ENCODE results near the gene OR6M1.

The OR6M1 gene

DNA sequence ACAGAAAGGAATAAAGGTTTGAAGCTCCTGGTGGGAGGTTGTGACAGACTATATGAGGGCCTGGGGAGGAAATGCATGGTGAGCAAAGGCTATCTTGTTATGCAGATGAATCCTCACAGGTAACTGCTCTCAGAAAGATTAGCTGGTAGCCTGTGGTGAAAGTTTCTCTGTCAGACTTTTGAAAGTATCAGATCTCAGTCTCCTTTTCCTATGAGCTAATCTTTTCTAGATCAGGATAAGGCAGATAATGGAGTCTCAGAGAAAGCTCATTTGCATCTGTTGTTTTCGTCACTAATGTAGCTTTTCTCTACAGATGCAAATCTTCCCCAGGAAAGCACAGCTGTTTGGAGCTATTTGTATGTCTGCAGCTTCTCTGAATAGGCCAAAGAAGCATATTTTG is 30.9 kb downstream of the OR6M1 start:
- Histone ChIP-seq H4K20me1 (ENCODE audit: insufficient read depth) (no peaks in the 10 kb centered on the region), H3K27ac (no peak overlapping the region), H3K36me3 (ENCODE audit: insufficient read depth) (no peaks in the 10 kb centered on the region), H3K79me2 (ENCODE audit: insufficient read depth, low read depth) (no peaks in the 10 kb centered on the region), H2AFZ (ENCODE audit: low read depth) (no peak overlapping the region), H3K4me1 (ENCODE audit: low read depth, poor library complexity, severe bottlenecking) (no peaks in the 10 kb centered on the region), H3K4me2 (no peak overlapping the region), H3K27me3 (ENCODE audit: insufficient read depth, low read depth) (no peaks in the 10 kb centered on the region), H3K4me3 (IDR thresholded peaks at IDR 0.05; ENCODE audit: insufficient read depth, low read depth, low read length) (no peak overlapping the region), H3K9ac (no peak overlapping the region)
- TF ChIP-seq, protein P1, sequence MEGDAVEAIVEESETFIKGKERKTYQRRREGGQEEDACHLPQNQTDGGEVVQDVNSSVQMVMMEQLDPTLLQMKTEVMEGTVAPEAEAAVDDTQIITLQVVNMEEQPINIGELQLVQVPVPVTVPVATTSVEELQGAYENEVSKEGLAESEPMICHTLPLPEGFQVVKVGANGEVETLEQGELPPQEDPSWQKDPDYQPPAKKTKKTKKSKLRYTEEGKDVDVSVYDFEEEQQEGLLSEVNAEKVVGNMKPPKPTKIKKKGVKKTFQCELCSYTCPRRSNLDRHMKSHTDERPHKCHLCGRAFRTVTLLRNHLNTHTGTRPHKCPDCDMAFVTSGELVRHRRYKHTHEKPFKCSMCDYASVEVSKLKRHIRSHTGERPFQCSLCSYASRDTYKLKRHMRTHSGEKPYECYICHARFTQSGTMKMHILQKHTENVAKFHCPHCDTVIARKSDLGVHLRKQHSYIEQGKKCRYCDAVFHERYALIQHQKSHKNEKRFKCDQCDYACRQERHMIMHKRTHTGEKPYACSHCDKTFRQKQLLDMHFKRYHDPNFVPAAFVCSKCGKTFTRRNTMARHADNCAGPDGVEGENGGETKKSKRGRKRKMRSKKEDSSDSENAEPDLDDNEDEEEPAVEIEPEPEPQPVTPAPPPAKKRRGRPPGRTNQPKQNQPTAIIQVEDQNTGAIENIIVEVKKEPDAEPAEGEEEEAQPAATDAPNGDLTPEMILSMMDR (conservative IDR thresholded peaks at IDR 0.05; ENCODE audit: low read depth, low read length): no peak

DNA sequence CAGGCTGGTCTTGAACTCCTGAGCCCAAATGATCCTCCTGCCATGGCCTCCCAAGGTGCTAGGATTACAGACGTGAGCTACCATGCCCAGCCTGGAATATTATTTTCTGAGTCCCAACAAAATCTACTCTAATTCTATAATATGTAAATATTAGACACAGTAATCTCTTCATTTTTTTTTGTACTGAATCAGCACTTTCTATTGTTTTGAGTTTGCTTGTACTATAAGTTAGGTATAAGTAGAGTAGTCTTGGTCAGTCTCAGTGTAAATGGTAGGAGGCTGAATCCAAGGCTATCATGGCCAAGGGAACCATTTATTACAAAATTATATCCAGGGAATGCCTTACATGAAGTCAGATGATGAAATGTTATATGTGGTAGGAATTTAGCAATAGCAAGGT is 32.2 kb downstream of the OR6M1 start:
- H3K4me1 ChIP-seq (ENCODE audit: low read depth, poor library complexity, severe bottlenecking): no peaks in the 10 kb centered on the region
- no peaks in the 10 kb centered on the region for H4K20me1 ChIP-seq (ENCODE audit: insufficient read depth)
- TF ChIP-seq, protein P1 (conservative IDR thresholded peaks at IDR 0.05; ENCODE audit: low read depth, low read length): no peak
- H3K27me3 ChIP-seq (ENCODE audit: insufficient read depth, low read depth): no peaks in the 10 kb centered on the region
- no peak overlapping the region for H3K4me2 ChIP-seq
- H2AFZ ChIP-seq (ENCODE audit: low read depth): no peak overlapping the region
- no peak overlapping the region for H3K9ac ChIP-seq
- H3K79me2 ChIP-seq (ENCODE audit: insufficient read depth, low read depth): no peaks in the 10 kb centered on the region
- H3K4me3 ChIP-seq (IDR thresholded peaks at IDR 0.05; ENCODE audit: insufficient read depth, low read depth, low read length): no peak overlapping the region
- no peaks in the 10 kb centered on the region for H3K36me3 ChIP-seq (ENCODE audit: insufficient read depth)
- no peak overlapping the region for H3K27ac ChIP-seq

DNA sequence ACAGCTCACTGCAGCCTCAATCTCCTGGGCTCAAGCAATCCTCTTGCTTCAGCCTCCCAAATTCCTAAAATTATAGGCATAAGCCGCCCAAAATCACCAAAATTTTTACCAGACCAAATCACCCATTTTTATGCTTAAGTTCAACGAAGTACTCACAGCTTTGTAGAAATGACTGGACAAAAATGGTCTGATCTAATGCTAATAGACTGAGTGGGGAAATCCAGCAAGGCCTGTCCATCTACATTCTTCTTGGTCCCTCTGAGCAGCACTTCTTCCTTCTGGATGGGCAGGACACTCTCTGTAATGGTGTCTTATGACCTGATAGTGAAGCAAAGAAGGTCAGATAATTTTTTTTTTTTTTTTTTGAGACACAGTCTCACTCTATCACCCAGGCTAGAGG is 33.1 kb downstream of the OR6M1 start:
- no peak overlapping the region for H3K27ac ChIP-seq
- H4K20me1 ChIP-seq (ENCODE audit: insufficient read depth): no peaks in the 10 kb centered on the region
- no peaks in the 10 kb centered on the region for H3K36me3 ChIP-seq (ENCODE audit: insufficient read depth)
- no peak overlapping the region for H2AFZ ChIP-seq (ENCODE audit: low read depth)
- H3K79me2 ChIP-seq (ENCODE audit: insufficient read depth, low read depth): no peaks in the 10 kb centered on the region
- H3K4me1 ChIP-seq (ENCODE audit: low read depth, poor library complexity, severe bottlenecking): no peaks in the 10 kb centered on the region
- no peak overlapping the region for H3K9ac ChIP-seq
- H3K4me3 ChIP-seq (IDR thresholded peaks at IDR 0.05; ENCODE audit: insufficient read depth, low read depth, low read length): no peak overlapping the region
- no peaks in the 10 kb centered on the region for H3K27me3 ChIP-seq (ENCODE audit: insufficient read depth, low read depth)
- H3K4me2 ChIP-seq: no peak overlapping the region
- TF ChIP-seq, protein P1 (conservative IDR thresholded peaks at IDR 0.05; ENCODE audit: low read depth, low read length): no peak

DNA sequence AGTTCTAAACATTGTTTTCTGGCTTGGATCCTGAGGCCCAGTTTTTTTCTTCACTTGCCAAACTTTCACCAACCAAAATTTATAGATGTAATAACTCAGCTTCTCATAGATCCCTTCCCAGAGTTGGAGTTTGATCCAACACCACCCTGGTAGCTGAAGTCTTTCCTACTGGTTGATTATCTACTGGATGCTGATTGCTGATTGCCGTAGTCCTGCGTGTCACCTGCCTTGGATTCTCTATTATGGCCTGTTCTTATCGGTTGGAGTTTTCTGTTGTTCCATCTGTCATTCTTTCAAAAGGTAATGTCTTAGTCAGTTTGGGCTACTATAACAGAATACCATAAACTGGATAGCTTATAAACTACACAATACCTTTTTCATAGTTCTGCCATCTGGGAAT is 34.5 kb downstream of the OR6M1 start:
- no peak overlapping the region for H3K27ac ChIP-seq
- H3K9ac ChIP-seq: no peak overlapping the region
- TF ChIP-seq, protein P1 (conservative IDR thresholded peaks at IDR 0.05; ENCODE audit: low read depth, low read length): no peak

More for the DNA sequence above, 34.5 kb downstream of the OR6M1 start:
- Histone ChIP-seq H4K20me1 (ENCODE audit: insufficient read depth) (no peaks in the 10 kb centered on the region), H3K36me3 (ENCODE audit: insufficient read depth) (no peaks in the 10 kb centered on the region), H3K27me3 (ENCODE audit: insufficient read depth, low read depth) (no peaks in the 10 kb centered on the region), H3K79me2 (ENCODE audit: insufficient read depth, low read depth) (no peaks in the 10 kb centered on the region), H3K4me3 (IDR thresholded peaks at IDR 0.05; ENCODE audit: insufficient read depth, low read depth, low read length) (no peak overlapping the region), H3K4me1 (ENCODE audit: low read depth, poor library complexity, severe bottlenecking) (no peaks in the 10 kb centered on the region), H2AFZ (ENCODE audit: low read depth) (no peak overlapping the region), H3K4me2 (no peak overlapping the region)

Measured in KMS-11 (cell line).